Activated B cell treated with CpG ODN at 0.5 μM for 24 hours (primary cell): Measurements from ENCODE around the gene AUTS2. TPM values are rescaled to one million over a fixed set of nuclear protein-coding genes. Genes with fewer than 3 reads are reported as not detected.

Source experiments
- ATAC-seq: fragments of 200-7000 bp; cut with Tn5 transposase; one replicate; pipeline ENCODE4 v1.10.0; 2021; ENCODE audit warnings: low read depth, mild to moderate bottlenecking, moderate library complexity
- CTCF ChIA-PET: fragments of 350-600 bp; sonication (Branson Sonifier 250); formaldehyde crosslinking; loops from one replicate; lab custom pipeline; 2021; ENCODE audit warnings: antibody characterized with exemption; lab: Charles Lee
- POLR2A ChIA-PET: fragments of 350-600 bp; sonication (Branson Sonifier 250); formaldehyde crosslinking; loops from one replicate; lab custom pipeline; 2021; ENCODE audit warnings: antibody characterized with exemption; lab: Charles Lee
- DNase-seq: peaks from one replicate; pipeline ENCODE4 v3.0.0; 2022
- H3K27ac Mint-ChIP-seq: one replicate; pipeline ENCODE4 v1.8.0; 2020; ENCODE audit warnings: mixed read lengths
- H3K27me3 Mint-ChIP-seq: one replicate; pipeline ENCODE4 v1.8.0; 2021; ENCODE audit warnings: mixed read lengths
- H3K36me3 Mint-ChIP-seq: one replicate; pipeline ENCODE4 v1.8.0; 2021; ENCODE audit warnings: low read depth, mixed read lengths
- H3K4me1 Mint-ChIP-seq: one replicate; pipeline ENCODE4 v1.8.0; 2021; ENCODE audit warnings: mixed read lengths
- H3K4me3 Mint-ChIP-seq: one replicate; pipeline ENCODE4 v1.8.0; 2020; ENCODE audit warnings: mild to moderate bottlenecking, mixed read lengths
- H3K9me3 Mint-ChIP-seq: one replicate; pipeline ENCODE4 v1.8.0; 2020; ENCODE audit warnings: mixed read lengths
- intact Hi-C: fragments of 100-400 bp; cut with micrococcal nuclease; formaldehyde crosslinking; loops from one replicate; pipeline ENCODE4 v1.15.1; 2024
- total RNA-seq: library from RNA; stranded (reverse); gene quantifications from 2 replicates; pipeline ENCODE4 v1.2.3, GENCODE V29; 2022
- TF ChIP-seq, protein P1 (sequence below): fragments of 200-600 bp; IDR thresholded peaks from one replicate; pipeline ENCODE4 v1.8.0; 2022; ENCODE audit warnings: antibody characterized with exemption, mild to moderate bottlenecking

AUTS2 gene
- total RNA-seq, 1 donor from 2014 or later, result 15.9 TPM

DNA sequence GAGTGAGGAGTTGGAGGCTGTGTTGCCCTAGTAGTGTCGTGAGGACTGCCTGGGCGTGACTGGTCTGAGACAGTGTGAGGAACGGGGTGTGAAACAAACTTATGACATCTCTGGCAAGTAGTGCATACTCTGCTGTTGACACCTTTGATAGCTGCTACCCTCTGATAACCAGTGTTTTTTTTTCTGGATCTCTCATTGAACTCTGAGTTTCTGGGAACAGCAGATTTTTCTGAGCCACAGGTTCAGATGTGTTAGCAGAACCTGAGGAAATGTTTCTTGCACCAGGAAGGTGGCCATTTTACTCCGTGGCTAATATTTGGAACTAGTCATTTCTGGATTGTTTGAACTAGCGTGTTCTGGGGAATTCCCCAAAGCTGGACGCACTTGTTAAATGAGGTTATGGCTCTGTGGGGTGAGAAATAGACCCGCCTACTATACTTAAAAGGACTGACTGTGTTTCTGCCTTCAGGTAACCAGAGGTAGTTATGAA lies 52.9 kb downstream of the AUTS2 start:
- Mint-ChIP-seq H3K4me3 (peak overlapping the region; percentile 38), H3K9me3 (no peaks in the 10 kb centered on the region), H3K4me1 (peaks cover 42% of the 10 kb centered on the region), H3K27ac (peak overlapping the region; percentile 32), H3K36me3 (no peaks in the 10 kb centered on the region), H3K27me3 (no peaks in the 10 kb centered on the region)
- POLR2A ChIA-PET, result interaction anchor here (0.6 to 1.4 kb wide), 5 partner anchors 44 to 392 kb away, joined by 3 to 9 read pairs (median 4); no protein-coding TSS in a partner anchor
- TF ChIP-seq, protein P1, sequence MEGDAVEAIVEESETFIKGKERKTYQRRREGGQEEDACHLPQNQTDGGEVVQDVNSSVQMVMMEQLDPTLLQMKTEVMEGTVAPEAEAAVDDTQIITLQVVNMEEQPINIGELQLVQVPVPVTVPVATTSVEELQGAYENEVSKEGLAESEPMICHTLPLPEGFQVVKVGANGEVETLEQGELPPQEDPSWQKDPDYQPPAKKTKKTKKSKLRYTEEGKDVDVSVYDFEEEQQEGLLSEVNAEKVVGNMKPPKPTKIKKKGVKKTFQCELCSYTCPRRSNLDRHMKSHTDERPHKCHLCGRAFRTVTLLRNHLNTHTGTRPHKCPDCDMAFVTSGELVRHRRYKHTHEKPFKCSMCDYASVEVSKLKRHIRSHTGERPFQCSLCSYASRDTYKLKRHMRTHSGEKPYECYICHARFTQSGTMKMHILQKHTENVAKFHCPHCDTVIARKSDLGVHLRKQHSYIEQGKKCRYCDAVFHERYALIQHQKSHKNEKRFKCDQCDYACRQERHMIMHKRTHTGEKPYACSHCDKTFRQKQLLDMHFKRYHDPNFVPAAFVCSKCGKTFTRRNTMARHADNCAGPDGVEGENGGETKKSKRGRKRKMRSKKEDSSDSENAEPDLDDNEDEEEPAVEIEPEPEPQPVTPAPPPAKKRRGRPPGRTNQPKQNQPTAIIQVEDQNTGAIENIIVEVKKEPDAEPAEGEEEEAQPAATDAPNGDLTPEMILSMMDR, result no peak
- DNase-seq (no peak), ATAC-seq (peak; percentile 85)
- intact Hi-C loops, result loop anchor here (1.0 to 5.0 kb wide), 2 partner anchors 13 to 86 kb away; no protein-coding TSS in a partner anchor
- CTCF ChIA-PET, result no interaction called here

DNA sequence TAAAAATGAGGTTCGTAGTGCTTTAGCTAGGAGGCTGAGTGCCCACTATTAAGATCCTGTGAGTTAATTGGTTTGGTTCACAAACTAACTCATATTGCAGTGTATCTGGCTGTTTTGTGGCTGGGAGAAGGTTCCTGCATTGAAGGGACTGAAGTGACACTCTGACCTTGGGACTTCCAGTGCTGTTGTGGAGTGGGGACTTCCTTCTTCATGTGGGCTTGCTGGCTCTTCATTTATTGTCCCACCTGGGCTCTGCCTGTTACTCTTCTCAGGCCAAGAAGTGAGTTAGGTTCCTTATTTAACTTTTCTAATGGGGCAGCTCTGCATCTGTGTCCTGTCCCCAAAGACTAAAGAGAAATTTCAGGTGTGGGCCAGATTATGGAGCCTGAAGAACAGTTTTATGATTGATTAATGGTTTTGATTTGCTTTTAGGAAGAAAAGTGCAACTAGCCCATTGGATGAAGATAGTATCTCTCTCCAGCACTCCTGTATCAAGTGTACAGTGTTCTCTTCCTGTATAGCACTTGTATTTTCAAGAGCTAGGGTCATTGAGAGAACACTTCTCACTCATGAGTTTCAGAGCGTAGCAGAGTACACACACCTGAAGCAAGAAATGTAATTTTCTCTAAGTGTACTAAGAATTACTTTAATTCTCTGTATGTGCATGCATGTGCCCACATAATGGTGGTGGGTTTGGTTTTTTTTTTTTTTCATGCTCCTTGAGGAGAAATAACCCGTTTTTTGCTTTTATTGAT lies 54.8 kb downstream of the AUTS2 start:
- peaks cover 42% of the 10 kb centered on the region for H3K4me1 Mint-ChIP-seq
- no peaks in the 10 kb centered on the region for H3K27me3 Mint-ChIP-seq
- TF ChIP-seq, protein P1, result no peak
- intact Hi-C loops, result loop anchor here (5.0 kb wide), 1 partner anchor 84 kb away; no protein-coding TSS in a partner anchor
- H3K36me3 Mint-ChIP-seq, result no peaks in the 10 kb centered on the region
- ChIA-PET CTCF (no interaction called here), POLR2A (interaction anchor here (0.8 kb wide), 1 partner anchor 12 kb away, joined by 3 read pairs; no protein-coding TSS in a partner anchor)
- no peak overlapping the region for H3K4me3 Mint-ChIP-seq
- H3K27ac Mint-ChIP-seq, result peak overlapping the region; percentile 3
- no peak for DNase-seq
- no peaks in the 10 kb centered on the region for H3K9me3 Mint-ChIP-seq
- no peak for ATAC-seq

DNA sequence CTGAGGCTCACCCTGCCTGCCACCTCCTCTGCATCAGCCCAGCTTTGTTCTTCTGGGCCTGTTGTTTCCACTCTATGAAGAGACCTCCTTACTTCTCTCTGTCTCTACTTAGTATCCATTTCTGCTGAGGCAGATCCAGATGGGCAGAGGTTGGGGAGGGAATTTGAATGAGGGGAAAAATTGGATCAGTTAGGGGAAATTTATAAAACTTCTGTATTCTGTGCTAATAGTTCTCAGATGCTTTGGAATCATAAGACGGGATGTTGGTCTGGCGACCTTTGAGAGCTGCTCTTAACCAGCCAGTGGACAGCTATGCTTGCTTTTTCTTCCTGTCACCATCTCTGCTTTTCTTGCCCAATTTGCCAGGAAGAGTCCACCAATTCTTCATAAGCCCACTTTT lies 55.5 kb downstream of the AUTS2 start:
- TF ChIP-seq, protein P1, result no peak
- Mint-ChIP-seq H3K4me3 (no peak overlapping the region), H3K27ac (no peak overlapping the region), H3K4me1 (peaks cover 42% of the 10 kb centered on the region), H3K27me3 (no peaks in the 10 kb centered on the region), H3K9me3 (no peaks in the 10 kb centered on the region), H3K36me3 (no peaks in the 10 kb centered on the region)
- intact Hi-C loops, result loop anchor here (5.0 kb wide), 1 partner anchor 83 kb away; no protein-coding TSS in a partner anchor
- ChIA-PET POLR2A (interaction anchor here (0.8 kb wide), 1 partner anchor 11 kb away, joined by 3 read pairs; no protein-coding TSS in a partner anchor), CTCF (no interaction called here)
- DNase-seq (no peak), ATAC-seq (no peak)

DNA sequence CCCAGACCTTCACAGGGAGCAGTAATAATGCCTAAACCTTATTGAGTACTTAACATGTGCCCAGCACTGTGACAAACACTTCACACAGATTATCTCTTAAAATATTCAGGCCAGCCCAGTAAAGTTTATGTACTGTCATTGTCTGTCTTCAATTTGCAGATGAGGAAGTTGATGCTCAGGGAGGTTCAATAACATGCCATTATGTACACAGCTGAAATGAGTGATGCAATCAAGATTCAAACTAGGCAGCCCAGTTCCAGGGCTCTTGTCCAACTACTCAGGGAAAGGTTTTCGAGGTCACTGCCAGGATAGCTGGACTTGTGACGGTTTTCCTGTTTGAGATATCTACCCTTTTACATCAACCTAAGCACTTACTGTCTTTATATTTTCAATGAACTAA lies 56.1 kb downstream of the AUTS2 start:
- H3K4me1 Mint-ChIP-seq, result peaks cover 42% of the 10 kb centered on the region

More for the DNA sequence above, 56.1 kb downstream of the AUTS2 start:
- H3K4me3 Mint-ChIP-seq, result no peak overlapping the region
- intact Hi-C loops, result loop anchor here (5.0 kb wide), 1 partner anchor 83 kb away; no protein-coding TSS in a partner anchor
- H3K9me3 Mint-ChIP-seq, result no peaks in the 10 kb centered on the region
- ATAC-seq, result no peak
- no peak overlapping the region for H3K27ac Mint-ChIP-seq
- no peaks in the 10 kb centered on the region for H3K36me3 Mint-ChIP-seq
- H3K27me3 Mint-ChIP-seq, result no peaks in the 10 kb centered on the region
- CTCF ChIA-PET, result no interaction called here
- no peak for DNase-seq
- POLR2A ChIA-PET, result no interaction called here
- TF ChIP-seq, protein P1, result no peak
